Neutrophil (primary cell): ENCODE results near the gene WDR88.
A peak's percentile ranks its signal among the peaks of the same experiment; 100 is the strongest.
"Not testable (repeated sequence)": the region's sequence is repeated elsewhere in the genome, so short reads cannot be mapped to it uniquely, and the experiment has no call there.

Source experiments
- H3K27ac ChIP-seq: fragments of 200-600 bp; sonication (generic); 2 replicates; pipeline ENCODE4 v1.5.1; 2016; ENCODE audit warnings: mild to moderate bottlenecking, moderate library complexity
- H3K27me3 ChIP-seq: fragments of 200-600 bp; sonication (generic); 2 replicates; pipeline ENCODE4 v1.6.0; 2016; ENCODE audit warnings: mild to moderate bottlenecking
- H3K36me3 ChIP-seq: fragments of 200-600 bp; sonication (generic); 2 replicates; pipeline ENCODE4 v1.5.1; 2017
- H3K4me1 ChIP-seq, 2 experiments: fragments of 200-600 bp in 1 of 2; sonication (generic) in 1 of 2; 1 replicate in 1 of 2; 2 replicates in 1 of 2; pipeline versions ENCODE4 v1.5.1 to v1.6.1; 2013 to 2016; ENCODE audit warnings: low read depth in 1 of 2, low read length in 1 of 2, mild to moderate bottlenecking in 1 of 2, moderate library complexity in 1 of 2; ENCODE audit not compliant: control insufficient read depth in 1 of 2, insufficient read depth in 1 of 2
- H3K4me3 ChIP-seq, 2 experiments: fragments of 200-600 bp in 1 of 2; sonication (generic) in 1 of 2; 1 replicate in 1 of 2; 2 replicates in 1 of 2; pipeline ENCODE4 v1.5.1; 2013 to 2016; ENCODE audit warnings: low read depth in 1 of 2, low read length in 1 of 2, mild to moderate bottlenecking in 1 of 2, moderate library complexity in 1 of 2
- H3K9me3 ChIP-seq: fragments of 200-600 bp; sonication (generic); 2 replicates; pipeline ENCODE4 v1.5.1; 2016
- CTCF ChIP-seq: fragments of 200-600 bp; sonication (generic); IDR thresholded peaks from 2 replicates; pipeline ENCODE4 v1.5.1; 2016; ENCODE audit warnings: antibody characterized with exemption

The WDR88 gene

GRCh38 chr19:33143897-33144405 is 12.0 kb downstream of the WDR88 start:
- Histone ChIP-seq H3K4me3 (peak overlapping the region; percentile 58 to 67), H3K36me3 (no peaks in the 10 kb centered on the region), H3K27me3 (no peaks in the 10 kb centered on the region), H3K9me3 (no peaks in the 10 kb centered on the region), H3K4me1 (peaks cover 11 to 12% of the 10 kb centered on the region in 2 experiments), H3K27ac (peak overlapping the region; percentile 36)
- TF ChIP-seq CTCF: peak; percentile 98

GRCh38 chr19:33146209-33146608 is 14.3 kb downstream of the WDR88 start:
- H3K9me3 ChIP-seq: no peaks in the 10 kb centered on the region
- H3K27ac ChIP-seq: no peak overlapping the region
- peaks cover 16 to 18% of the 10 kb centered on the region in 2 experiments for H3K4me1 ChIP-seq
- no peaks in the 10 kb centered on the region for H3K27me3 ChIP-seq
- no peak for TF ChIP-seq CTCF
- H3K36me3 ChIP-seq: no peaks in the 10 kb centered on the region
- H3K4me3 ChIP-seq: no peak overlapping the region

GRCh38 chr19:33147538-33147937 is 15.6 kb downstream of the WDR88 start:
- H3K36me3 ChIP-seq: no peaks in the 10 kb centered on the region
- H3K27ac ChIP-seq: no peak overlapping the region
- TF ChIP-seq CTCF: no peak
- H3K4me1 ChIP-seq: peaks cover 28 to 29% of the 10 kb centered on the region in 2 experiments
- no peaks in the 10 kb centered on the region for H3K27me3 ChIP-seq
- no peak overlapping the region for H3K4me3 ChIP-seq
- H3K9me3 ChIP-seq: no peaks in the 10 kb centered on the region

- no peak for TF ChIP-seq CTCF
Observed at GRCh38 chr19:33150852-33151518, 19.1 kb downstream of the WDR88 start.

GRCh38 chr19:33152176-33152575 is 20.3 kb downstream of the WDR88 start:
- no peaks in the 10 kb centered on the region for H3K27me3 ChIP-seq
- no peaks in the 10 kb centered on the region for H3K36me3 ChIP-seq
- H3K27ac ChIP-seq: peak overlapping the region; percentile 63
- no peak overlapping the region for H3K4me3 ChIP-seq
- no peak for TF ChIP-seq CTCF
- H3K9me3 ChIP-seq: no peaks in the 10 kb centered on the region
- H3K4me1 ChIP-seq: peaks cover 21 to 22% of the 10 kb centered on the region in 2 experiments

More at GRCh38 chr19:33150852-33151518, 19.1 kb downstream of the WDR88 start:
- Histone ChIP-seq H3K36me3 (no peaks in the 10 kb centered on the region), H3K9me3 (no peaks in the 10 kb centered on the region), H3K27ac (peak overlapping the region; percentile 63), H3K4me1 (peaks cover 22 to 24% of the 10 kb centered on the region in 2 experiments), H3K27me3 (no peaks in the 10 kb centered on the region), H3K4me3 (no peak overlapping the region)

GRCh38 chr19:33152625-33153024 is 20.7 kb downstream of the WDR88 start:
- H3K9me3 ChIP-seq, H3K36me3 ChIP-seq, H3K27me3 ChIP-seq, H3K4me3 ChIP-seq: not testable (repeated sequence)
- Histone ChIP-seq H3K27ac (peak overlapping the region; percentile 63), H3K4me1 (peaks cover 21 to 23% of the 10 kb centered on the region in 2 experiments)

- not testable (repeated sequence) for H3K36me3 ChIP-seq, H3K9me3 ChIP-seq, H3K4me3 ChIP-seq, H3K27me3 ChIP-seq, H3K27ac ChIP-seq
- peaks cover 38% of the 10 kb centered on the region in 2 experiments for H3K4me1 ChIP-seq
Observed at GRCh38 chr19:33154313-33154712, 22.4 kb downstream of the WDR88 start.
